ENCODE data around the gene RTF1.

The RTF1 gene

GRCh38 chr15:41487802-41488201 is 70.9 kb downstream of the RTF1 start:
- peak; percentile 1 for DNase-seq (ENCODE audit: low spot score)

- no peak for DNase-seq (ENCODE audit: low spot score)
These were observed 72.7 kb downstream of the RTF1 start for GRCh38 chr15:41489641-41490040.

GRCh38 chr15:41490355-41490754 is 73.5 kb downstream of the RTF1 start:
- no peak for DNase-seq (ENCODE audit: low spot score)

GRCh38 chr15:41491889-41492288 is 75.0 kb downstream of the RTF1 start:
- no peak for DNase-seq (ENCODE audit: low spot score)

- DNase-seq (ENCODE audit: low spot score): no peak
These were observed 75.8 kb downstream of the RTF1 start for GRCh38 chr15:41492597-41493204.

- peak; percentile 86 for DNase-seq (ENCODE audit: low spot score)
These were observed 76.5 kb downstream of the RTF1 start, which contains the start of gene ITPKA for GRCh38 chr15:41493205-41493901. TSS of gene ITPKA (plus strand) at chr15:41493874. CDS start at chr15:41493928, 54 bp downstream.

GRCh38 chr15:41493902-41494189 is 77.0 kb downstream of the RTF1 start:
- no peak for DNase-seq (ENCODE audit: low spot score)

- peak; percentile 56 for DNase-seq (ENCODE audit: low spot score)
These were observed 77.5 kb downstream of the RTF1 start for GRCh38 chr15:41494190-41494921.

- DNase-seq (ENCODE audit: low spot score): peak; percentile 61
These were observed 78.2 kb downstream of the RTF1 start for GRCh38 chr15:41494922-41495735.

- no peak for DNase-seq (ENCODE audit: low spot score)
These were observed 79.1 kb downstream of the RTF1 start for GRCh38 chr15:41495736-41496599.

- DNase-seq (ENCODE audit: low spot score): no peak
These were observed 81.8 kb downstream of the RTF1 start for GRCh38 chr15:41498657-41499056.

- peak; percentile 54 for DNase-seq (ENCODE audit: low spot score)
These were observed 82.4 kb downstream of the RTF1 start for GRCh38 chr15:41499109-41499851.

GRCh38 chr15:41501191-41501917 is 84.5 kb downstream of the RTF1 start:
- DNase-seq (ENCODE audit: low spot score): peak; percentile 58

GRCh38 chr15:41501931-41502794 is 85.3 kb downstream of the RTF1 start:
- peak; percentile 65 for DNase-seq (ENCODE audit: low spot score)

- DNase-seq (ENCODE audit: low spot score): no peak
These were observed 86.1 kb downstream of the RTF1 start for GRCh38 chr15:41502795-41503668.

GRCh38 chr15:41503669-41504010 is 86.7 kb downstream of the RTF1 start:
- no peak for DNase-seq (ENCODE audit: low spot score)

- DNase-seq (ENCODE audit: low spot score): no peak
These were observed 88.0 kb downstream of the RTF1 start for GRCh38 chr15:41504751-41505492.
